ENCODE results near the gene RBM23. TPM values are rescaled to one million over a fixed set of nuclear protein-coding genes. Genes with fewer than 3 reads are reported as not detected.

RBM23 gene
- total RNA-seq, 2 experiments from 2014 or later = 87.9 to 111 TPM

DNA sequence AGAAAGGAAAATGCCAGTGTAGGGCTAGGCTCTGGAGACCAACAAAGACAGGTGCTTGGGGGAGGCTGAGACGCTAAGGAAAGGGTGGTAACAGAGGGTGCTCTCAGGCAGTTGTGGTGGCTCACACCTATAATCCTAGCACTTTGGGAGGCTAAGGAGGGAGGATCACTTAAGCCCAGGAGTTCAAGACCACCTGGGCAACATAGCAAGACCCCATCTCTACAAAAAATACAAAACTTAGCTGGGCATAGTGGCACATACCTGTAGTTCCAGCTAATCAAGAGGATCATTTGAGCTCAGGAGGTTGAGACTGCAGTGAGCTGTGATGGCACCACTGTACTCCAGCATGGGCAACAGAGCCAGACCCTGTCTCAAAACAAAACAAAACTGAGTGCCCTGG lies 23.5 kb downstream of the RBM23 start:
- no peak for DNase-seq
- H3K4me1 Mint-ChIP-seq (ENCODE audit: low read depth) = peaks cover 5% of the 10 kb centered on the region
- Histone ChIP-seq H3K4me3 (ENCODE audit: low read length) (no peak overlapping the region), H3K27ac (ENCODE audit: low read depth in 1 of 2, low read length in 2 of 2) (no peak overlapping the region), H3K4me1 (ENCODE audit: insufficient read depth, low read length) (peaks cover 7% of the 10 kb centered on the region), H3K36me3 (ENCODE audit: insufficient read depth, low read length) (peaks cover 15% of the 10 kb centered on the region), H3K9me3 (ENCODE audit: control insufficient read depth in 1 of 2, insufficient read depth in 1 of 2, low read length in 2 of 2) (no peaks in the 10 kb centered on the region), H3K27me3 (ENCODE audit: control insufficient read depth in 1 of 2, insufficient read depth in 2 of 2, low read length in 2 of 2) (no peaks in the 10 kb centered on the region)
- no peak for ATAC-seq (ENCODE audit: poor library complexity)
- intact Hi-C loops (cut with DNase I, micrococcal nuclease) = loop anchor here in 1 of 2 experiments (5.0 kb wide), 1 partner anchor 243 kb away; no protein-coding TSS in a partner anchor
- TF ChIP-seq, protein P1, sequence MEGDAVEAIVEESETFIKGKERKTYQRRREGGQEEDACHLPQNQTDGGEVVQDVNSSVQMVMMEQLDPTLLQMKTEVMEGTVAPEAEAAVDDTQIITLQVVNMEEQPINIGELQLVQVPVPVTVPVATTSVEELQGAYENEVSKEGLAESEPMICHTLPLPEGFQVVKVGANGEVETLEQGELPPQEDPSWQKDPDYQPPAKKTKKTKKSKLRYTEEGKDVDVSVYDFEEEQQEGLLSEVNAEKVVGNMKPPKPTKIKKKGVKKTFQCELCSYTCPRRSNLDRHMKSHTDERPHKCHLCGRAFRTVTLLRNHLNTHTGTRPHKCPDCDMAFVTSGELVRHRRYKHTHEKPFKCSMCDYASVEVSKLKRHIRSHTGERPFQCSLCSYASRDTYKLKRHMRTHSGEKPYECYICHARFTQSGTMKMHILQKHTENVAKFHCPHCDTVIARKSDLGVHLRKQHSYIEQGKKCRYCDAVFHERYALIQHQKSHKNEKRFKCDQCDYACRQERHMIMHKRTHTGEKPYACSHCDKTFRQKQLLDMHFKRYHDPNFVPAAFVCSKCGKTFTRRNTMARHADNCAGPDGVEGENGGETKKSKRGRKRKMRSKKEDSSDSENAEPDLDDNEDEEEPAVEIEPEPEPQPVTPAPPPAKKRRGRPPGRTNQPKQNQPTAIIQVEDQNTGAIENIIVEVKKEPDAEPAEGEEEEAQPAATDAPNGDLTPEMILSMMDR (IDR thresholded peaks at IDR 0.05) = no peak
- POLR2A ChIA-PET = interaction anchor here (0.6 to 2.1 kb wide), 6 partner anchors 9 to 483 kb away, joined by 3 to 11 read pairs (median 3); partner anchors contain the start of gene RBM23
- H3K36me3 Mint-ChIP-seq (ENCODE audit: low read depth) = peaks cover 10% of the 10 kb centered on the region
- no peaks in the 10 kb centered on the region for H3K9me3 Mint-ChIP-seq
- H3K27me3 Mint-ChIP-seq = no peaks in the 10 kb centered on the region
- H3K4me3 Mint-ChIP-seq = no peak overlapping the region
- CTCF ChIA-PET = interaction anchor here (0.5 to 1.6 kb wide), 4 partner anchors 22 to 1546 kb away, joined by 3 to 8 read pairs (median 4); no protein-coding TSS in a partner anchor
- no peak overlapping the region for H3K27ac Mint-ChIP-seq

DNA sequence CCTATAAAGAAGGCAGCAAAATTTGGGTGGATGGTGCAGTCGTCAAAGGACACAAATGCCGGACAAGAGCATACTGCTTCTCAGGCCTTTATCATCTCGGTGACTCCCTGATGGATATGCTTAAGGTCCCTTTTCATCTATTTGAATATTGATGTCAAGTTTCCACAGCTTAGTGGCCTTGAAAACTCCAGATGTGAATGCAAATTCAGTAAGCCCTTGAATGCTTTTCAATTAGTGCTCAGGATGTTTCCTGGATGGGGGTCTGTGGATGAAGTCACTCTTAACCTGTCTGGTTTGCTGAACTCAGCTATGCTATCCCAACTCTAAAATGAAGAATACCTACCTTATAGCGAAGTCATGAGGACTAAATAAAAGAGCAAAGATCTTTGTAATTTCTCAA lies 25.2 kb downstream of the RBM23 start:
- H3K4me1 ChIP-seq (ENCODE audit: insufficient read depth, low read length) = peaks cover 15% of the 10 kb centered on the region
- DNase-seq = no peak
- H3K27ac Mint-ChIP-seq = no peak overlapping the region
- no peaks in the 10 kb centered on the region for H3K9me3 ChIP-seq (ENCODE audit: control insufficient read depth in 1 of 2, insufficient read depth in 1 of 2, low read length in 2 of 2)
- ChIA-PET POLR2A (interaction anchor here (0.7 to 1.0 kb wide), 2 partner anchors 10 to 65 kb away, joined by 3 read pairs; partner anchors contain the start of gene REM2), CTCF (interaction anchor here (1.1 kb wide), 2 partner anchors 21 to 41 kb away, joined by 3 read pairs; no protein-coding TSS in a partner anchor)
- peaks cover 12% of the 10 kb centered on the region for H3K4me1 Mint-ChIP-seq (ENCODE audit: low read depth)
- intact Hi-C loops (cut with DNase I, micrococcal nuclease) = no loop called here
- H3K27me3 ChIP-seq (ENCODE audit: control insufficient read depth in 1 of 2, insufficient read depth in 2 of 2, low read length in 2 of 2) = no peaks in the 10 kb centered on the region
- no peak overlapping the region for H3K27ac ChIP-seq (ENCODE audit: low read depth in 1 of 2, low read length in 2 of 2)
- H3K36me3 ChIP-seq (ENCODE audit: insufficient read depth, low read length) = peaks cover 8% of the 10 kb centered on the region
- ATAC-seq (ENCODE audit: poor library complexity) = no peak
- no peak overlapping the region for H3K4me3 Mint-ChIP-seq
- no peaks in the 10 kb centered on the region for H3K9me3 Mint-ChIP-seq
- H3K4me3 ChIP-seq (ENCODE audit: low read length) = no peak overlapping the region
- TF ChIP-seq, protein P1 (IDR thresholded peaks at IDR 0.05) = no peak
- H3K36me3 Mint-ChIP-seq (ENCODE audit: low read depth) = peaks cover 11% of the 10 kb centered on the region
- H3K27me3 Mint-ChIP-seq = no peaks in the 10 kb centered on the region

- TF ChIP-seq, protein P1 (IDR thresholded peaks at IDR 0.05) = no peak
- Histone ChIP-seq H3K27me3 (ENCODE audit: control insufficient read depth in 1 of 2, insufficient read depth in 2 of 2, low read length in 2 of 2) (no peaks in the 10 kb centered on the region), H3K27ac (ENCODE audit: low read depth in 1 of 2, low read length in 2 of 2) (no peak overlapping the region), H3K4me1 (ENCODE audit: insufficient read depth, low read length) (peaks cover 27% of the 10 kb centered on the region), H3K4me3 (ENCODE audit: low read length) (no peak overlapping the region), H3K9me3 (ENCODE audit: control insufficient read depth in 1 of 2, insufficient read depth in 1 of 2, low read length in 2 of 2) (no peaks in the 10 kb centered on the region), H3K36me3 (ENCODE audit: insufficient read depth, low read length) (peaks cover 8% of the 10 kb centered on the region)
- intact Hi-C loops (cut with DNase I, micrococcal nuclease) = no loop called here
- H3K27ac Mint-ChIP-seq = no peak overlapping the region
- no peaks in the 10 kb centered on the region for H3K9me3 Mint-ChIP-seq
- ATAC-seq (ENCODE audit: poor library complexity) = no peak
- no peak overlapping the region for H3K4me3 Mint-ChIP-seq
- H3K36me3 Mint-ChIP-seq (ENCODE audit: low read depth) = peaks cover 11% of the 10 kb centered on the region
- CTCF ChIA-PET = no interaction called here
- peaks cover 24% of the 10 kb centered on the region for H3K4me1 Mint-ChIP-seq (ENCODE audit: low read depth)
- H3K27me3 Mint-ChIP-seq = no peaks in the 10 kb centered on the region
- POLR2A ChIA-PET = no interaction called here
- no peak for DNase-seq
These were observed 26.5 kb downstream of the RBM23 start for GRCh38 chr14:22892488-22892887.
